Neural crest cell (in vitro differentiated cells): ENCODE results near the gene ATP1B4. TPM values are rescaled to one million over a fixed set of nuclear protein-coding genes. Genes with fewer than 3 reads are reported as not detected.
"Not testable (repeated sequence)": the region's sequence is repeated elsewhere in the genome, so short reads cannot be mapped to it uniquely, and the experiment has no call there.

ENCODE experiments used
- DNase-seq: peaks from one replicate; pipeline ENCODE4 v3.0.0; 2021; ENCODE audit warnings: low read depth, mixed read lengths, low spot score
- H3K27ac Mint-ChIP-seq: one replicate; pipeline ENCODE4 v1.8.0; 2021; ENCODE audit warnings: mild to moderate bottlenecking, mixed read lengths; ENCODE audit not compliant: unreplicated experiment
- H3K27me3 Mint-ChIP-seq: 2 replicates; pipeline ENCODE4 v1.8.0; 2021; ENCODE audit warnings: low read depth, mild to moderate bottlenecking, mixed read lengths
- H3K36me3 Mint-ChIP-seq: 2 replicates; pipeline ENCODE4 v1.8.0; 2021; ENCODE audit warnings: low read depth, mild to moderate bottlenecking, mixed read lengths
- H3K4me1 Mint-ChIP-seq: 2 replicates; pipeline ENCODE4 v1.8.0; 2021; ENCODE audit warnings: mixed read lengths
- H3K4me3 Mint-ChIP-seq: one replicate; pipeline ENCODE4 v1.8.0; 2021; ENCODE audit warnings: mild to moderate bottlenecking, mixed read lengths
- H3K9me3 Mint-ChIP-seq: 2 replicates; pipeline ENCODE4 v1.8.0; 2021; ENCODE audit warnings: mixed read lengths
- total RNA-seq: library from RNA; stranded (reverse); gene quantifications from 2 replicates; pipeline ENCODE4 v1.2.1, GENCODE V29; 2021
- TF ChIP-seq, protein P1 (sequence below): fragments of 200-600 bp; sonication (generic); conservative IDR thresholded peaks from 2 replicates; pipeline ENCODE4 v1.5.0; 2021; ENCODE audit warnings: antibody characterized with exemption, mild to moderate bottlenecking

Gene ATP1B4
- total RNA-seq, 1 donor from 2014 or later, result not detected

DNA sequence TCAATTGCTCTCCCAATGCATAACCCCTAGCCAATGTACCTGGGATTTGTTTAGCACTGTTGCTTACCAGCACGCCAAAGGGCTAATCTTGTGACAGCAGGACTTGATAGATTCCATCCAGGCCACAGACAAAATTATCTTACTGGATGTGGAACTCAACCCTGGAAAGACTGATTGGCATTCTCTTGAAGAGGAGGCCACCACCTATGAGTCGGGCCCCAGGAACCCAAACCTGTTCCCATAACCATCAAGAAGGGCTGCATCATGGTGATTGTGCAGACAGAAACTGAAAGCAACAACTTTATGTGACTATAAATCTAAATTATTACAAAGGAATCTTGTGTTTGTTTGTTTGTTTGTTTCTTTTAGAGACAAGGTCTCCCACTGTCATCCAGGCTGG, 30.8 kb upstream of the ATP1B4 start:
- H3K36me3 Mint-ChIP-seq, result no peaks in the 10 kb centered on the region
- no peak for DNase-seq
- TF ChIP-seq, protein P1, sequence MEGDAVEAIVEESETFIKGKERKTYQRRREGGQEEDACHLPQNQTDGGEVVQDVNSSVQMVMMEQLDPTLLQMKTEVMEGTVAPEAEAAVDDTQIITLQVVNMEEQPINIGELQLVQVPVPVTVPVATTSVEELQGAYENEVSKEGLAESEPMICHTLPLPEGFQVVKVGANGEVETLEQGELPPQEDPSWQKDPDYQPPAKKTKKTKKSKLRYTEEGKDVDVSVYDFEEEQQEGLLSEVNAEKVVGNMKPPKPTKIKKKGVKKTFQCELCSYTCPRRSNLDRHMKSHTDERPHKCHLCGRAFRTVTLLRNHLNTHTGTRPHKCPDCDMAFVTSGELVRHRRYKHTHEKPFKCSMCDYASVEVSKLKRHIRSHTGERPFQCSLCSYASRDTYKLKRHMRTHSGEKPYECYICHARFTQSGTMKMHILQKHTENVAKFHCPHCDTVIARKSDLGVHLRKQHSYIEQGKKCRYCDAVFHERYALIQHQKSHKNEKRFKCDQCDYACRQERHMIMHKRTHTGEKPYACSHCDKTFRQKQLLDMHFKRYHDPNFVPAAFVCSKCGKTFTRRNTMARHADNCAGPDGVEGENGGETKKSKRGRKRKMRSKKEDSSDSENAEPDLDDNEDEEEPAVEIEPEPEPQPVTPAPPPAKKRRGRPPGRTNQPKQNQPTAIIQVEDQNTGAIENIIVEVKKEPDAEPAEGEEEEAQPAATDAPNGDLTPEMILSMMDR, result no peak
- H3K27ac Mint-ChIP-seq, result no peak overlapping the region
- H3K4me1 Mint-ChIP-seq, result no peaks in the 10 kb centered on the region
- no peak overlapping the region for H3K4me3 Mint-ChIP-seq
- peaks cover 12% of the 10 kb centered on the region for H3K9me3 Mint-ChIP-seq
- H3K27me3 Mint-ChIP-seq, result peaks cover 3% of the 10 kb centered on the region

DNA sequence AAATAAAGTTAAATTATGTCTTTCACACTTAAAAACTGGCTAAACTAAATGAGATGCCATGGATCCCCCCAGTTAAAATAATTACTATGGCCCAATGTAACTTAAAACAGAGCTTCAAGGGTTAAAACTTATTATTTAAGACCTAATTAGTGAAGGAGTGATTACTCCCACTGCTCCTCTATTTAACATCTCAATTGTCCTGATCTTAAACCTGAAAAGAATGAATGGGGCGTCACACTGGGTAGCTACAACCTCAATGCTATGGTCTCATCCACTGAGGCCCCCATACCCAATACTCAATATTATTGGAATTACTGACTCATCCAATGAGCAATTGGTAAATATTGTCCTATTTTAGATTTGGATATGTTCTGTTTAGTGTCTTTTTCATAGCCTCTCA, 29.5 kb upstream of the ATP1B4 start:
- Mint-ChIP-seq H3K27me3 (no peaks in the 10 kb centered on the region), H3K4me1 (no peaks in the 10 kb centered on the region), H3K27ac (no peak overlapping the region), H3K36me3 (no peaks in the 10 kb centered on the region), H3K4me3 (no peak overlapping the region), H3K9me3 (peaks cover 11% of the 10 kb centered on the region)
- TF ChIP-seq, protein P1, result no peak
- no peak for DNase-seq

DNA sequence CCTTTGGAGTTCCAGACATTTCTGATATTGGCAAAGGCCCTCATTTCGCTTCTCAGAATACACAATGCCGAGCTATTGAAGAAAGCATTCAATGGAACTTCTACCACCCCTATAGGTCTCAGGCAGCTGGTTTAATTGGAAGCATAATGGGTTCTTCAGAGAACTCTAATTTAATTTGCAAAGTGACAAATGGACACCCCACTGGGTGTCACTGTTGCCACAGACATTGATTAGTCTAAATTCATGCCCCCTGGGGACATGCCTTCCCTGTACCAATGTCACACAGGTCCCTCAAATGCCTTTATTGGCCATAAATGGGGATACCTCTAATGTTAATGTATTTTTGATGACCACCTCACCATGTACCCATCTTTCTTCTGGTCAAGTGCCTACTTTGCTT, 27.7 kb upstream of the ATP1B4 start:
- DNase-seq, result no peak
- Mint-ChIP-seq H3K9me3 (peaks cover 20% of the 10 kb centered on the region), H3K4me3 (no peak overlapping the region)

DNA sequence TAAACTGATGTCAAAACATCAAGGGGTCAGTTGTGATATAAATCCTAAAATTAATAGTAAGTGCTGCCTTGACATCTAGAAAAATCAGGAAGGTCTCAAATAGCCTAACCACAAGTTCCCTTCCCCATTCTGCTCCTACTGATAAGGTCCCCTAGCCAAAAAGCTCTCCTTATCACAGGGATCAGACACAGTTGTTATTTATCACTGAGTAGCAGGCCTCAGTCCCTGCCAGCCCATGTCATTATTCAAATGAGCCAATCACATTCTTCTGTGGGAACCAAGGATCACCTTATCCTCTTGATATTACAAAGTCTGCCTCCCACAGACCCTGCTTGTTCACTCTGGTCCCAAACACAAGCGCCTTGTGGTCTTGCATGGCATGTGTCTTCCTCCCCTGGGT, 27.3 kb upstream of the ATP1B4 start:
- no peak overlapping the region for H3K4me3 Mint-ChIP-seq
- peaks cover 6% of the 10 kb centered on the region for H3K36me3 Mint-ChIP-seq
- DNase-seq, result no peak
- H3K27me3 Mint-ChIP-seq, result no peaks in the 10 kb centered on the region
- no peaks in the 10 kb centered on the region for H3K4me1 Mint-ChIP-seq
- TF ChIP-seq, protein P1, result no peak
- H3K27ac Mint-ChIP-seq, result no peak overlapping the region
- peaks cover 20% of the 10 kb centered on the region for H3K9me3 Mint-ChIP-seq

More for the DNA sequence above, 27.7 kb upstream of the ATP1B4 start:
- Mint-ChIP-seq H3K4me1 (no peaks in the 10 kb centered on the region), H3K27me3 (no peaks in the 10 kb centered on the region), H3K36me3 (peaks cover 6% of the 10 kb centered on the region), H3K27ac (no peak overlapping the region)
- TF ChIP-seq, protein P1, result no peak

DNA sequence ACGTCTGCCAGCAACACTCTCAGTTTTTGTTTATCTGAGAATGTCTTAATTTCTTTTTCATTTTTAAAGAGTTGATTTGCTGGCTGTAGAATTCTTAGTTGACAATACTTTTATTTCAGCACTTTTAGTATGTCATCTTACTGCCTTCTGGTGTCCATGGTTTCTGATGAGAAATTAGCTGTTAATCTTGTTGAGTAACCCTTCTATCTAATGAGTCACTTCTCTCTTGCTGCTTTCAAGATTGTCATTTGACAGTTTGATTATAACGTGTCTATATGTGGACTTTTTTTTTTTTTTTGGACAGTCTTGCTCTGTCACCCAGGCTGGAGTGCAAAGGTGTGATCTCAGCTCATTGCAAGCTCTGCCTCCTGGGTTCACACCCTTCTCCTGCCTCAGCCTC, 26.6 kb upstream of the ATP1B4 start:
- H3K4me1 Mint-ChIP-seq, result no peaks in the 10 kb centered on the region
- no peak for DNase-seq
- TF ChIP-seq, protein P1, result no peak
- H3K4me3 Mint-ChIP-seq, result no peak overlapping the region
- H3K27ac Mint-ChIP-seq, result no peak overlapping the region
- no peaks in the 10 kb centered on the region for H3K27me3 Mint-ChIP-seq
- peaks cover 20% of the 10 kb centered on the region for H3K9me3 Mint-ChIP-seq
- peaks cover 6% of the 10 kb centered on the region for H3K36me3 Mint-ChIP-seq

DNA sequence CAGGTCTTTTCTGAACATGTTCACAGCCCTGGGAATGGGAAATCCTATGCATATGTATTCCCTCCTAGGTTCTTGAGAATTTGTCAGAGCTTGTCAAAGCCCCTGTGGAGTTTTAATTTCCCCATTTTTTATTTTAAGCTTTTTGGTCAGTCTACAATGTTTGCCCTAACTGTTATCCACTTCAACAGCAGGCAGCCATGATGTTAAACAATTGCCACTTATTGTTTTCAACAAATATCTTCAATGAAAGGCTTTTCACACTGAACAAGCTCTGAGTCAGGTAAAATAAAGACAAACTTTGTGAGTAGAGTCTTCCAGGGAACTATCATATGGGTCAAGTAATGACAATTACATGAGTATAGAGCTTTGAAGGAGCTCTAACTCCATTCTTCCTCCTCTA, 25.0 kb upstream of the ATP1B4 start:
- Mint-ChIP-seq H3K36me3 (peaks cover 6% of the 10 kb centered on the region), H3K27ac (no peak overlapping the region), H3K27me3 (no peaks in the 10 kb centered on the region), H3K4me3 (no peak overlapping the region), H3K4me1 (no peaks in the 10 kb centered on the region), H3K9me3 (peaks cover 17% of the 10 kb centered on the region)
- no peak for DNase-seq
- TF ChIP-seq, protein P1, result no peak

DNA sequence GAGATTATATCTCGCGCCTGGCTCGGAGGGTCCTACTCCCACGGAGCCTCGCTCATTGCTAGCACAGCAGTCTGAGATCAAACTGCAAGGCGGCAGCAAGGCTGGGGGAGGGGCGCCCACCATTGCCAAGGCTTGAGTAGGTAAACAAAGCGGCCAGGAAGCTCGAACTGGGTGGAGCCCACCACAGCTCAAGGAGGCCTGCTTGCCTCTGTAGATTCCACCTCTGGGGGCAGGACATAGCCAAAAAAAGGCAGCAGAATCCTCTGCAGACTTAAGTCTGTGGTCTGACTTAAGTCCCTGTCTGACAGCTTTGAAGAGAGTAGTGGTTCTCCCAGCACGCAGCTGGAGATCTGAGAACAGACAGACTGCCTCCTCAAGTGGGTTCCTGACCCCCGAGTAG, 17.3 kb upstream of the ATP1B4 start:
- not testable (repeated sequence) for H3K36me3 Mint-ChIP-seq, H3K4me3 Mint-ChIP-seq

More for the DNA sequence above, 17.3 kb upstream of the ATP1B4 start:
- H3K9me3 Mint-ChIP-seq, H3K4me1 Mint-ChIP-seq, DNase-seq, H3K27ac Mint-ChIP-seq, H3K27me3 Mint-ChIP-seq: not testable (repeated sequence)
